Fibroblast of lung (primary cell): Measurements from ENCODE around the gene GPHN. TPM values are rescaled to one million over a fixed set of nuclear protein-coding genes. Genes with fewer than 3 reads are reported as not detected.
A peak's percentile ranks its signal among the peaks of the same experiment; 100 is the strongest.

Experiments
- DNase-seq, 2 donors: peaks; one replicate each; pipeline versions ENCODE4 v3.0.0 to v3.0.0-alpha.2; 2010; ENCODE audit warnings: low read depth in 2 of 2
- H2AFZ ChIP-seq: 2 replicates; pipeline ENCODE4 v1.5.1; 2012; ENCODE audit warnings: low read length, control low read depth, inconsistent platforms
- H3K27ac ChIP-seq: 2 replicates; pipeline ENCODE4 v1.5.1; 2011; ENCODE audit warnings: low read length, control low read depth; ENCODE audit not compliant: insufficient read depth
- H3K27me3 ChIP-seq: 2 replicates; pipeline ENCODE4 v1.5.1; 2011; ENCODE audit warnings: mild to moderate bottlenecking, low read length; ENCODE audit not compliant: control insufficient read depth, insufficient read depth
- H3K36me3 ChIP-seq: 2 replicates; pipeline ENCODE4 v1.5.1; 2011; ENCODE audit warnings: low read length; ENCODE audit not compliant: control insufficient read depth, insufficient read depth
- H3K4me1 ChIP-seq: 2 replicates; pipeline ENCODE4 v1.5.1; 2011; ENCODE audit warnings: low read length; ENCODE audit not compliant: control insufficient read depth, insufficient read depth; ENCODE audit errors: extremely low read depth
- H3K4me2 ChIP-seq: 2 replicates; pipeline ENCODE4 v1.5.1; 2011; ENCODE audit warnings: low read length, control low read depth; ENCODE audit not compliant: insufficient read depth; ENCODE audit errors: extremely low read depth
- H3K4me3 ChIP-seq, 4 experiments: fragments of 200-600 bp in 1 of 4; sonication (generic) in 1 of 4; replicated peaks in 1 of 4; 2 replicates each; pipeline ENCODE4 v1.5.1; 2011 to 2016; ENCODE audit warnings: low read length in 4 of 4, low read depth in 3 of 4, mild to moderate bottlenecking in 3 of 4, control low read depth in 2 of 4, inconsistent platforms in 1 of 4, mixed read lengths in 1 of 4; ENCODE audit not compliant: insufficient read depth in 1 of 4; ENCODE audit errors: control extremely low read depth in 1 of 4
- H3K79me2 ChIP-seq: 2 replicates; pipeline ENCODE4 v1.5.1; 2012; ENCODE audit warnings: mild to moderate bottlenecking, low read length, inconsistent platforms; ENCODE audit not compliant: control insufficient read depth, insufficient read depth
- H3K9ac ChIP-seq: 2 replicates; pipeline ENCODE4 v1.5.1; 2011; ENCODE audit warnings: mild to moderate bottlenecking, low read length, control low read depth; ENCODE audit not compliant: insufficient read depth
- H3K9me3 ChIP-seq: 2 replicates; pipeline ENCODE4 v1.5.1; 2012; ENCODE audit warnings: low read depth, low read length; ENCODE audit not compliant: control insufficient read depth, insufficient read depth
- H4K20me1 ChIP-seq: 2 replicates; pipeline ENCODE4 v1.5.1; 2011; ENCODE audit warnings: low read length; ENCODE audit not compliant: control insufficient read depth, insufficient read depth; ENCODE audit errors: extremely low read depth
- EZH2 ChIP-seq: IDR thresholded peaks from 2 replicates; pipeline ENCODE4 v1.5.1; 2012; ENCODE audit warnings: low read length, control low read depth, mild to moderate bottlenecking; ENCODE audit errors: missing control alignments
- polyA plus RNA-seq, 2 donors: library from polyadenylated mRNA; depleted of rRNA in 1 of 2; stranded (reverse) in 1 of 2; unstranded in 1 of 2; fragments of >200 nt; gene quantifications; 2 replicates each; pipeline ENCODE4 v1.2.1, GENCODE V29; 2011 to 2012; ENCODE audit warnings: missing spikeins in 1 of 2
- total RNA-seq: library from RNA; depleted of rRNA; stranded (reverse); fragments of >200 nt; gene quantifications from 2 replicates; pipeline ENCODE4 v1.2.1, GENCODE V29; 2014
- TF ChIP-seq, protein P1 (sequence below), 2 donors: IDR thresholded peaks in 1 of 2; conservative IDR thresholded peaks in 1 of 2; 1 replicate in 1 of 2; 2 replicates in 1 of 2; pipeline ENCODE4 v1.5.1; 2011 to 2012; ENCODE audit warnings: low read length in 2 of 2, control low read depth in 1 of 2, inconsistent platforms in 1 of 2, low read depth in 1 of 2, mild to moderate bottlenecking in 1 of 2

GPHN gene
- total and polyA plus RNA-seq, 2 donors (not counting 1 experiment from before 2014, with no cell fraction given) = 8.3 to 13.9 TPM

DNA sequence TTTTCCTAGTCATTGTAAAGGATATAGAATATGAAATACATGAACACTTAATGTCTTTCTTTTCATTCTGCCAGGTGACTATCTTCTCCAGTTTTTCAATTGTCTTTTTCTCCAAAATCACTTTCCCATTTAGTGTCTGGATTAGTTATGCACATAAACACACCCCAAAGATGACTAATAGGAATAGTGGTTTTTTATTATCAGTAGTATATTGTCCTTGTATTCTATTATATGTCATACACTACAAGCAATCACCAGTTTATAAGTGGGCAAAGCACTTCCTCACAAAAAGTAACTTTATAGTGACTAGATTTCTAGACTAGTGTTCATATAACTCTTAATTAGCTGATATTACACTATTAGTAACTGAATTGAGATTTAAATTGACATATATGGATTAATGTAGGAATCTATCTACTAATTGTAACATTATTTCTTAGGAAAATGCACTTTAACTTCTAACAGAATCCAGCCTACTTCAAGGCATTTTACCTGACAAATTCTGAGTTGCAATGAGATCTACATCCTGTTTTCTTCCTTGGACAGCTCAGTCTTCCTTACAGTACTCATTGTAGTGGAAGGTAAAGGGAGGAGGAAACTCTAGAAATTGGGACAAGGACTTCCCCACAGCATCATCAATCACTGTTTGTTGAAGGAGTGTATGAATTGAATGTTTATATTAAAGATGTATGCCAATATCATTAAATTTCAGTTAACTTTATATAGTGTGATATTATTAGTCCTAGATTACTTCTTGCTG, 495.2 kb downstream of the GPHN start:
- no peaks in the 10 kb centered on the region for H3K9me3 ChIP-seq
- no peak overlapping the region for H3K27ac ChIP-seq
- H3K4me2 ChIP-seq = no peak overlapping the region
- TF ChIP-seq EZH2 = no peak
- TF ChIP-seq, protein P1, sequence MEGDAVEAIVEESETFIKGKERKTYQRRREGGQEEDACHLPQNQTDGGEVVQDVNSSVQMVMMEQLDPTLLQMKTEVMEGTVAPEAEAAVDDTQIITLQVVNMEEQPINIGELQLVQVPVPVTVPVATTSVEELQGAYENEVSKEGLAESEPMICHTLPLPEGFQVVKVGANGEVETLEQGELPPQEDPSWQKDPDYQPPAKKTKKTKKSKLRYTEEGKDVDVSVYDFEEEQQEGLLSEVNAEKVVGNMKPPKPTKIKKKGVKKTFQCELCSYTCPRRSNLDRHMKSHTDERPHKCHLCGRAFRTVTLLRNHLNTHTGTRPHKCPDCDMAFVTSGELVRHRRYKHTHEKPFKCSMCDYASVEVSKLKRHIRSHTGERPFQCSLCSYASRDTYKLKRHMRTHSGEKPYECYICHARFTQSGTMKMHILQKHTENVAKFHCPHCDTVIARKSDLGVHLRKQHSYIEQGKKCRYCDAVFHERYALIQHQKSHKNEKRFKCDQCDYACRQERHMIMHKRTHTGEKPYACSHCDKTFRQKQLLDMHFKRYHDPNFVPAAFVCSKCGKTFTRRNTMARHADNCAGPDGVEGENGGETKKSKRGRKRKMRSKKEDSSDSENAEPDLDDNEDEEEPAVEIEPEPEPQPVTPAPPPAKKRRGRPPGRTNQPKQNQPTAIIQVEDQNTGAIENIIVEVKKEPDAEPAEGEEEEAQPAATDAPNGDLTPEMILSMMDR (conservative IDR thresholded peaks at IDR 0.05 in 1 of 2, IDR thresholded peaks at IDR 0.05 in 1 of 2; ENCODE audit: low read depth in 1 of 2, low read length in 2 of 2) = no peak
- no peaks in the 10 kb centered on the region for H3K79me2 ChIP-seq
- DNase-seq = peak in 1 of 2 donors; percentile 23
- H3K27me3 ChIP-seq = no peaks in the 10 kb centered on the region
- no peaks in the 10 kb centered on the region for H4K20me1 ChIP-seq
- H2AFZ ChIP-seq = no peak overlapping the region
- no peaks in the 10 kb centered on the region for H3K36me3 ChIP-seq
- no peak overlapping the region for H3K9ac ChIP-seq
- H3K4me1 ChIP-seq = no peaks in the 10 kb centered on the region
- no peak overlapping the region for H3K4me3 ChIP-seq

DNA sequence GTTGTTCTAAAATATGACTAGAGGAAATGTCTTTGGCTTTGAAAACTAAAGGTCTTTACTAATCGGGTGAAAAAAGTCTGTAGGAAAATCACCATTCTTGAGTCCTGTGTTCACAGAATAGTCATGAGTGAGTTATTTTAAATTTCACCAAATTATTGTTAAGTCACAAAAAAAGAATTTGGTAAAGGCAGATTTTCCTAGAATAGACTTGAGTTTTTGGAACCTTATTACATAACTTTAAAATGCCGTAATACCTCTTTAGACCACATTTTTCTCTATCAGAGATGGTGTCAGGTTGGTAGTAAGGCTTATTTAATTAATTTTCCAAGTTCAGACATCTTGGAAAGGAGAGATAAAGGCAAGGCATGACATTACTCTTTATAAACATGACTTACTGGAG, 496.6 kb downstream of the GPHN start:
- no peaks in the 10 kb centered on the region for H3K4me1 ChIP-seq
- H3K9ac ChIP-seq = no peak overlapping the region
- H3K36me3 ChIP-seq = no peaks in the 10 kb centered on the region
- H4K20me1 ChIP-seq = no peaks in the 10 kb centered on the region
- H3K9me3 ChIP-seq = no peaks in the 10 kb centered on the region
- no peak overlapping the region for H2AFZ ChIP-seq
- no peak overlapping the region for H3K4me2 ChIP-seq
- no peak overlapping the region for H3K4me3 ChIP-seq
- H3K79me2 ChIP-seq = no peaks in the 10 kb centered on the region
- TF ChIP-seq EZH2 = no peak
- TF ChIP-seq, protein P1 (conservative IDR thresholded peaks at IDR 0.05 in 1 of 2, IDR thresholded peaks at IDR 0.05 in 1 of 2; ENCODE audit: low read depth in 1 of 2, low read length in 2 of 2) = no peak
- no peak overlapping the region for H3K27ac ChIP-seq
- no peaks in the 10 kb centered on the region for H3K27me3 ChIP-seq
- peak in 1 of 2 donors; percentile 84 for DNase-seq

DNA sequence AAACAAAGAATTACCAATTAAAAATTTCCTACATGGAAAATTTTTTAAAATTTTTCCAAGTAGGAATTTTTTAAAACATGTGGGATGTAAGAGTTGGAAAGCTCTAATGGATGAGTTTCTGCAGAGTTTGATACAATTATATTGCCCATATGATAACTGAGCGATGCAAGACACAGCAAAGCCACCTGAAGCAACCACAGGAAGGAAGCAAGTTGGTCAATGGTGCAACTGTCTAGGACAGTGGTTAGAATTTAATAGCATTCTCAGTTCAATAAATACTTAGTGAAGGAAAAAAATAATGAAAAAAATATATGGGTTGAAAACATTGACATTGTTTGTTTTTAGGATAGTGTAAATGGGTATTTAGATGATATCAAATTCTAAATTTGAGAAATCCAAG, 502.7 kb downstream of the GPHN start:
- TF ChIP-seq EZH2 = no peak
- TF ChIP-seq, protein P1 (conservative IDR thresholded peaks at IDR 0.05 in 1 of 2, IDR thresholded peaks at IDR 0.05 in 1 of 2; ENCODE audit: low read depth in 1 of 2, low read length in 2 of 2) = no peak

More for the DNA sequence above, 502.7 kb downstream of the GPHN start:
- Histone ChIP-seq H3K36me3 (no peaks in the 10 kb centered on the region), H3K9me3 (no peaks in the 10 kb centered on the region), H3K79me2 (no peaks in the 10 kb centered on the region), H3K4me3 (no peak overlapping the region), H3K4me1 (no peaks in the 10 kb centered on the region), H3K9ac (no peak overlapping the region), H3K4me2 (no peak overlapping the region), H2AFZ (no peak overlapping the region), H3K27me3 (no peaks in the 10 kb centered on the region), H3K27ac (no peak overlapping the region), H4K20me1 (no peaks in the 10 kb centered on the region)
- no peak for DNase-seq
